Left lung (tissue), 10 donors: Measurements from ENCODE around the gene PDP2. TPM values are rescaled to one million over a fixed set of nuclear protein-coding genes. Genes with fewer than 3 reads are reported as not detected.
"Not testable (repeated sequence)": the region's sequence is repeated elsewhere in the genome, so short reads cannot be mapped to it uniquely, and the experiment has no call there.

Experiments used
- ATAC-seq: fragments of 200-7000 bp; cut with Tn5 transposase; one replicate; pipeline ENCODE4 v1.9.1; 2020; ENCODE audit warnings: moderate library complexity
- DNase-seq, 4 donors: peaks; one replicate each; pipeline ENCODE4 v3.0.0-alpha.2; 2013 to 2020
- H3K27ac ChIP-seq, 2 donors: fragments of 200-600 bp; sonication (generic) in 1 of 2; one replicate each; pipeline versions ENCODE4 v1.5.0 to v1.8.0; 2020 to 2021
- H3K27me3 ChIP-seq, 2 donors: fragments of 200-600 bp; sonication (generic) in 1 of 2; one replicate each; pipeline versions ENCODE4 v1.5.0 to v1.8.0; 2020 to 2021
- H3K36me3 ChIP-seq, 2 donors: fragments of 200-600 bp; sonication (generic) in 1 of 2; one replicate each; pipeline versions ENCODE4 v1.5.0 to v1.8.0; 2020 to 2021
- H3K4me1 ChIP-seq, 2 donors: fragments of 200-600 bp; one replicate each; pipeline ENCODE4 v1.8.0; 2021
- H3K4me3 ChIP-seq, 2 donors: fragments of 200-600 bp; sonication (generic) in 1 of 2; one replicate each; pipeline versions ENCODE4 v1.5.0 to v1.8.0; 2020 to 2021; ENCODE audit warnings: mild to moderate bottlenecking in 1 of 2
- H3K9me3 ChIP-seq, 2 donors: fragments of 200-600 bp; sonication (generic) in 1 of 2; one replicate each; pipeline versions ENCODE4 v1.5.0 to v1.8.0; 2020 to 2021
- intact Hi-C, 2 donors: fragments of 100-400 bp; cut with DNase I; formaldehyde crosslinking; loops; one replicate each; pipeline versions ENCODE4 v1.11.2 to v1.14.2; 2022
- polyA plus RNA-seq, 6 donors: library from polyadenylated mRNA; unstranded; fragments of 120-200 nt; gene quantifications; one replicate each; pipeline ENCODE4 v1.2.1, GENCODE V29; 2013; ENCODE audit not compliant: insufficient read length in 6 of 6
- total RNA-seq, 2 donors: library from RNA; stranded (reverse); fragmentation: NEBNext Ultra II Directional; extraction: Animal tissue kit (Norgen Biotek cat#: 25700); gene quantifications; one replicate each; pipeline ENCODE4 v1.2.1, GENCODE V29; 2021
- TF ChIP-seq, protein P1 (sequence below), 2 donors: fragments of 200-600 bp; sonication (generic) in 1 of 2; IDR thresholded peaks; one replicate each; pipeline versions ENCODE4 v1.5.0 to v1.8.0; 2021; ENCODE audit warnings: antibody characterized with exemption in 2 of 2
- donor health status: DM: no; HTN: yes; CAD: no.
- donor health status: DM: no; HTN: no; CAD: no.

The PDP2 gene
- total and polyA plus RNA-seq, 8 donors, result 8.9 to 36.3 (median 9.7) TPM

DNA sequence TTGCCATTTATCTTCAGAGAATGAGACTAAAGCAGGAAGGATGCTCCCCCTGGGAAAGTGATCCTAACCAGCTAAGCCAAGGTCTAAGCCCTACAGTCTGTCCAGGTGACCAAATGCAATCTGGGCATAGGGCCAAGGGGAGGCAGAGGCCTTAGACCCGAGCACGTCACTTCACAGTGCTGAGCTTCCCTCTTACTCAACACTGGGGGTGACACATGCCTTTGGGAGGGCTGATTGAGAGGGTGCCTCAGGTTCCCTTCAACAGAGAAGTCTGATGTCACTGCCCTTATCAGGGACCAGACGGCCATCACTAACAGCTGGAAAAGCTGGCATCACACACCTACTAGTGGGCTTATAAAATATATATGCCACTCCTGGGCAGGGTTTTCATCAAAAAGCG is 49.9 kb downstream of the PDP2 start:
- intact Hi-C loops, result no loop called here
- TF ChIP-seq, protein P1, sequence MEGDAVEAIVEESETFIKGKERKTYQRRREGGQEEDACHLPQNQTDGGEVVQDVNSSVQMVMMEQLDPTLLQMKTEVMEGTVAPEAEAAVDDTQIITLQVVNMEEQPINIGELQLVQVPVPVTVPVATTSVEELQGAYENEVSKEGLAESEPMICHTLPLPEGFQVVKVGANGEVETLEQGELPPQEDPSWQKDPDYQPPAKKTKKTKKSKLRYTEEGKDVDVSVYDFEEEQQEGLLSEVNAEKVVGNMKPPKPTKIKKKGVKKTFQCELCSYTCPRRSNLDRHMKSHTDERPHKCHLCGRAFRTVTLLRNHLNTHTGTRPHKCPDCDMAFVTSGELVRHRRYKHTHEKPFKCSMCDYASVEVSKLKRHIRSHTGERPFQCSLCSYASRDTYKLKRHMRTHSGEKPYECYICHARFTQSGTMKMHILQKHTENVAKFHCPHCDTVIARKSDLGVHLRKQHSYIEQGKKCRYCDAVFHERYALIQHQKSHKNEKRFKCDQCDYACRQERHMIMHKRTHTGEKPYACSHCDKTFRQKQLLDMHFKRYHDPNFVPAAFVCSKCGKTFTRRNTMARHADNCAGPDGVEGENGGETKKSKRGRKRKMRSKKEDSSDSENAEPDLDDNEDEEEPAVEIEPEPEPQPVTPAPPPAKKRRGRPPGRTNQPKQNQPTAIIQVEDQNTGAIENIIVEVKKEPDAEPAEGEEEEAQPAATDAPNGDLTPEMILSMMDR (IDR thresholded peaks at IDR 0.05), result no peak

DNA sequence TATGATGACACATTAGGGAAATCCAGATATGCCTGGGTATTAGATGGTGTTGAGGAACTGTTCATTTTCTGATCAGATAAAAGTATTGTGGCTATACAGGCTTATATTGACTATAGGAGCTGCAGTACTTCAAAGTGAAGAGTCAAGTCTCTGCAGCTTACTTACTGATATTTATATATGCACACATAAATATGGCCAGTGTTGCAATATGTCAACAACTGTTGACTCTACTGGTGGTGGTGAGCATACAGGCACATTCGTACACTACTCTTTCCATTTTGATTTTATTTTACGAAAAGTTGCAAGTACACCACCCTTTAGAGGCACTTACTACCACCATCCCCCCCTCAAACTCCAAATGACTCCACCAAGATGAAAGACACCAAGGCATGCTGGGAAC is 51.4 kb downstream of the PDP2 start:
- DNase-seq (no peak), ATAC-seq (no peak)
- intact Hi-C loops, result no loop called here
- peaks cover 28 to 49% of the 10 kb centered on the region in 2 donors for H3K4me1 ChIP-seq
- peaks cover 0 to under 1% of the 10 kb centered on the region in 2 donors for H3K27me3 ChIP-seq
- H3K4me3 ChIP-seq, result no peak overlapping the region
- peaks cover 0 to 12% of the 10 kb centered on the region in 2 donors for H3K36me3 ChIP-seq
- no peaks in the 10 kb centered on the region for H3K9me3 ChIP-seq
- no peak overlapping the region for H3K27ac ChIP-seq
- TF ChIP-seq, protein P1 (IDR thresholded peaks at IDR 0.05), result no peak

More for the DNA sequence above, 49.9 kb downstream of the PDP2 start:
- Histone ChIP-seq H3K36me3 (peaks cover 0 to 12% of the 10 kb centered on the region in 2 donors), H3K4me3 (no peak overlapping the region), H3K27ac (no peak overlapping the region), H3K9me3 (no peaks in the 10 kb centered on the region), H3K27me3 (peaks cover 0 to 16% of the 10 kb centered on the region in 2 donors), H3K4me1 (peaks cover 25 to 48% of the 10 kb centered on the region in 2 donors)
- ATAC-seq, result no peak
- peak in 2 of 4 donors; percentile 10 to 56 for DNase-seq

DNA sequence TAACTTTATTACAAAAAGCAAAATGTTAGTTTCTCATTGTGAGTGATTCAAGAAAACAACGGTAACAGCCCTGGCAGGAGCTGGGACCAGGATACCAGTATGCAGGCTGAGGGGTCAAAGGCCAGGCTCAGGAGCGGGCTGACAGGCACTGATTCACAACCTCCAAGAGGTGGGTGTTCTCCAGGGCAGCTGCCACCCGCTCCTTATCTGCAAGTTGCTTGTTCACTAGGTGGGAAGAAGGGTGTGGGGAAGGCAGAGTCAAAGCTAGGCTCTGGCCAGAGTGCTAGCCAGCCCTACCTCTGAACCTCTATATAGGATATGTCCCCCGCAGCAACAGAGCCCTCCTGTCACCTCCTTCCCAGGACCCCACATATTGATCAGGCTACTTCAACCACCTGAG is 51.8 kb downstream of the PDP2 start:
- Histone ChIP-seq H3K4me3 (no peak overlapping the region), H3K9me3 (no peaks in the 10 kb centered on the region), H3K27me3 (no peaks in the 10 kb centered on the region), H3K4me1 (peaks cover 26 to 49% of the 10 kb centered on the region in 2 donors), H3K36me3 (peaks cover 0 to 12% of the 10 kb centered on the region in 2 donors), H3K27ac (no peak overlapping the region)
- TF ChIP-seq, protein P1 (IDR thresholded peaks at IDR 0.05), result no peak
- intact Hi-C loops, result no loop called here
- DNase-seq, result peak in 1 of 4 donors; percentile 39
- no peak for ATAC-seq

DNA sequence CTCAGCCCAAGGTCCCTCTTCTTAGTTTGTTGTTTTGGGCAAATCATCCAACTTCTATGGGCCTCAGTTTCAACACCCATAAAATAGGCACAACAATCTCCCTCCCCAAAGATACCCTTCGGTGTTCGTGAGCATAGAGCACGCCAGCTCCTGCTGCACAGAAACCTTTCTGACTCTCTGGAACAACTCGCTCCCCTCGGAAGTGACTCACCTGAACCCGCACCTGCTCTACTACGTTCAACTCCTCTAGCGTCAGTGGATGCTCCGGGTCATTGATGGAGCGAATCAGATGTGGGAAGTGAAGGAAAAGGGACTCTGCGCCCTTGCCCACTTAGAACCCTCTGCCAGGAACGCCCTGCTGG is 53.4 kb downstream of the PDP2 start:
- intact Hi-C loops, result no loop called here
- DNase-seq (no peak), ATAC-seq (peak; percentile 1)
- TF ChIP-seq, protein P1 (IDR thresholded peaks at IDR 0.05), result no peak
- Histone ChIP-seq H3K36me3 (peaks cover 0 to 21% of the 10 kb centered on the region in 2 donors), H3K4me3 (peak overlapping the region; percentile 92 to 97), H3K27ac (peak overlapping the region; percentile 91 to 92), H3K9me3 (no peaks in the 10 kb centered on the region), H3K4me1 (peaks cover 22 to 46% of the 10 kb centered on the region in 2 donors), H3K27me3 (no peaks in the 10 kb centered on the region)

DNA sequence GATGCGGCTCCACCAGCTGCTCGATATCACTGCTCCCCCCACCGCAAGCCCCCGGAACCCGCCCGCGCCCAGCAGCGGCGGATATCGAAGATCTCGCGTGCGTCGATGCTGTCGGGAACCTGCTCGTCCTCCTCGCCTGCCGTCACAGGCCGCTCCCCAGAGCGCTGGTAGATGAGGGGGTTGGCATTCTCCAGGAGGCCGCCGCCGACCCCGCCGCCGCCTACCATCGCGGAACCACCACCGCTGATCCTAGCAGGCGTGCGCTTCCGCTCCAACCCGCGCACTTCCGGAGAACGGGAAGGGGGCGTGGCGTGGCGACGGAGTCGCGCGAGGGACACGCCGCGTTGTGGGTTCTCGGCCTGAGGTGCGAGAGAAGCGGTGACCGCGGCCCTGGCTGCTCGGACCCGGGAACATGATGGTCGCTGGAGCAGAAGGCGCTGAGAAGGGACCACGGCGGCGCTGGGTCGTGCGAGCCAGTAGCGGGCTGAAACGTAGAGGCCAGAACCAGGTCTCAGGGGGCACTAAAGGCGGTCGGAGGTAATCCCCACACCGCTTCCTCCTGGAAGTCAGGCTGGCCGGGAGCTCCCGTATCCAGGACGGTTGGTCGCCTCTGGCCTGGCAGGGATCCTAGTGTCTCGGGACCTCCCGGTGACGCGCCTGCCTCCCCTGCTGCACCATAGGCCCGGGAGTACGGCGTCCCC is 54.0 kb downstream of the PDP2 start, which contains the start of gene CIAO2B:
CIAO2B (minus strand) TSS at position 265 of the 701 bp plus-strand sequence; CDS start at position 227, 38 bp downstream.
- Histone ChIP-seq H3K9me3 (no peaks in the 10 kb centered on the region), H3K4me3 (peak within 1 kb of the TSS; percentile 92 to 97), H3K27ac (peak within 1 kb of the TSS; percentile 91 to 92), H3K27me3 (no peaks in the 10 kb centered on the region), H3K4me1 (peaks cover 22 to 46% of the 10 kb centered on the region in 2 donors), H3K36me3 (peaks cover 0 to 26% of the 10 kb centered on the region in 2 donors)
- intact Hi-C loops, result no loop called here
- ATAC-seq, result peak; percentile 91
- TF ChIP-seq, protein P1 (IDR thresholded peaks at IDR 0.05), result no peak
- DNase-seq, result peak; percentile 91 to 97 (median 94)

DNA sequence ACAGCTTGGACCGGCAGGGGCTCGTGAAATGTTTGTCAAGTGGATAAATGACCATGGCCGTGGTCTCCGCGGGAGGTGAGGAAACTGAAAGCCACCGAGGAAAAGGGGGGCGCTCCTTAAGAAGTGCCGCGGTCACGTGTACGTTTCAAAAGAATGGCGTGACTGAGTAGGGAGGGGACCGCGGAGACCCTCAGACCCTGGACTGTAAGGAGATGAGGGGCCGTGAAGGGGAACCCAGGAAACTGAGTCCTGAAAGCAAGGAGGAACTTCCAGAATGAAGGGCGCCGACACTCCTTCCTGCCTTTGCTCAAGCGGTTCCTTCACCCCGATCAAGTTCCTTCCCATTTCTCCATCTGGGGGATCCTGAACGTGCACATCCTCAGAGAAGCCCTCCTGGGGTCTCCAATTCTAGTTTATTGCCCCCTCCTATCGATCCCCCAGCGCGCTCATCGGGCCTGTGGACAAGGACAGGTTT is 54.6 kb downstream of the PDP2 start:
- DNase-seq, H3K27me3 ChIP-seq, intact Hi-C loops, H3K9me3 ChIP-seq: not testable (repeated sequence)
- H3K4me1 ChIP-seq, result peaks cover 22 to 46% of the 10 kb centered on the region in 2 donors
- peak overlapping the region; percentile 91 to 92 for H3K27ac ChIP-seq
- peaks cover 0 to 32% of the 10 kb centered on the region in 2 donors for H3K36me3 ChIP-seq
- peak overlapping the region; percentile 92 to 97 for H3K4me3 ChIP-seq
- peak; percentile 9 for ATAC-seq
